ENCODE results near the gene WDFY2. TPM values are rescaled to one million over a fixed set of nuclear protein-coding genes. Genes with fewer than 3 reads are reported as not detected.

Gene WDFY2
- total and polyA plus RNA-seq, 2 experiments from 2014 or later: 11.4 to 24.0 TPM

DNA sequence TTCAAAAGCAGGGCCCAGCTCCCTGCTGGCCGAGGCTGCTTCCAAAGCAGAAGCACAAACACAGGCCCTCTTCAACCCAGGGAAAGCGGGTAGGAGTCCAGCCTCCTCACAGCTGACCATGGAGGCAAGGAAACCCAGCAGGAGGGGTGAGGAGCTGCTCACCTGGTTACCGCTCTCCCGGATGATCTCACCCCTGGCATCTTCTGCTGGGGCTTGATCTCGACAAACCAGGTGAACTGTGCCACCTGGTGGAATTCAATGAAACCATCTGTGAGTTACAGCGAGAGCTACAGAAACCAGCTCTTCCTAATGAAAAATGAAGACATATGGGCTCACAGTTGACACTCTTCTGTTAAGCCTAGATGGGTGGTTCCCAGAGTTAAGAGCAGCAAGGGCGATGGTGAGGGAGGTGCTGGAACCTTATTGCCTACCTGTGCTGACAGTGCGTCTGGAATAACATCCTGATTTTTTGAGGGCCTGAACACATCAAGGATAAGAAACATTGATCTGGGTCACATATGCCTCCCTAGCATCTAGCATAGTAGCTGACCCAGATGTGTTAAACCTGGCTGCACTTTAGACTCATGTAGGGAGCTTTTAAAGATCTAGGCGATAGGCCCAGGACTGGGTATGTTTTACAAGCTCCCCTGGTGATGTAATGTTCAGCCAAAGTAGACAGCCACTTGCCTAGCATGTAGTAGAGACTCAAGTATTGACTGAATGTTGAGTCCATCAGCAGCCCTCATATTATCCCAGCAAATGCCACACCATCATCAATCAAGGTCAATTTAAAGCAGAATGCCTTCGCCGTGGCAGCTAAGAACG is 213.6 kb downstream of the WDFY2 start:
- H3K36me3 Mint-ChIP-seq (ENCODE audit: low read depth): no peaks in the 10 kb centered on the region; the same call in 1 of the 3 replicates

DNA sequence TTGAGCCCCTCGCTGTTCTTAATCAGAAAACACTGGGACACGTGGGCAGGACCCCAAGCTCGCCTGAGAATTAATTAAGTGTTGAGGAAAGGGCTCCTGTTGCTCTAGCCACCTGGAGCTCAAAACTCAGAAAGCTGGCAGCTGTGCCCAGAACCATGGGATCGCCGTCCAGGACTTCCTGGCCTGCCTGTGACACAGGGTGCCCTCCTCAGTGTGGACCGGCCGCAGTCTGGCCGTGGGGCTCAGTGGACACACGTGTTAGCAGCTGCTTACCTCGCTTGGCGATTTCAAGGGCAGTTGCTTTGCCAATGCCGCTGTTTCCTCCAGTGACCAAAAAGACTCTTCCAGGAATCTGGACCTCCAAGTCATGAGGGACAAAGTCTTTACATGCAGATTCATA is 215.0 kb downstream of the WDFY2 start:
- no peak overlapping the region for H2AFZ ChIP-seq
- H3K4me3 ChIP-seq: no peak overlapping the region
- no peak overlapping the region for H3K27ac ChIP-seq (ENCODE audit: low read depth)
- H3K27me3 ChIP-seq (ENCODE audit: insufficient read depth): no peaks in the 10 kb centered on the region
- no peak overlapping the region for H3K27ac Mint-ChIP-seq
- H3K79me2 ChIP-seq (replicated peaks; ENCODE audit: insufficient read depth): 0 out of 2 replicates have a peak, but pooled peaks cover under 1% of the 10 kb centered on the region
- TF ChIP-seq STAT1 (IDR thresholded peaks at IDR 0.05; ENCODE audit: unreplicated experiment) (no peak), NANOG (IDR thresholded peaks at IDR 0.05; ENCODE audit: borderline replicate concordance) (no peak), EZH2 (IDR thresholded peaks at IDR 0.05; ENCODE audit: low read depth, unreplicated experiment) (no peak), CREB1 (CRISPR knock-in tag; IDR thresholded peaks at IDR 0.05; ENCODE audit: low read depth) (no peak)
- peaks cover 40% of the 10 kb centered on the region for H3K4me1 ChIP-seq (ENCODE audit: insufficient read depth)
- no peaks in the 10 kb centered on the region; the same call in 1 of the 2 replicates for H3F3A ChIP-seq (replicated peaks; ENCODE audit: low read depth)
- H3K4me2 ChIP-seq: no peak overlapping the region
- H3K4me3 Mint-ChIP-seq: no peak overlapping the region
- no peak for DNase-seq (ENCODE audit: low spot score)
- H4K20me1 ChIP-seq (replicated peaks; ENCODE audit: insufficient read depth): no peaks in the 10 kb centered on the region
- H3K9me2 ChIP-seq (ENCODE audit: insufficient read depth): no peaks in the 10 kb centered on the region
- no peaks in the 10 kb centered on the region for H3K36me3 ChIP-seq (ENCODE audit: insufficient read depth)
- no peaks in the 10 kb centered on the region for H3K9me3 Mint-ChIP-seq
- no peaks in the 10 kb centered on the region; the same call in 2 of the 3 replicates for H3K36me3 Mint-ChIP-seq (ENCODE audit: low read depth)
- peaks cover 60% of the 10 kb centered on the region for H3K4me1 Mint-ChIP-seq
- H3K27me3 Mint-ChIP-seq (ENCODE audit: insufficient read depth, low read depth, poor library complexity): peaks cover 9% of the 10 kb centered on the region
- no peak for ATAC-seq

More for the DNA sequence above, 213.6 kb downstream of the WDFY2 start:
- Mint-ChIP-seq H3K27ac (no peak overlapping the region), H3K4me1 (peaks cover 55% of the 10 kb centered on the region), H3K4me3 (no peak overlapping the region), H3K27me3 (ENCODE audit: insufficient read depth, low read depth, poor library complexity) (peaks cover 8% of the 10 kb centered on the region), H3K9me3 (no peaks in the 10 kb centered on the region)
- Histone ChIP-seq H2AFZ (no peak overlapping the region), H3K4me3 (no peak overlapping the region), H4K20me1 (replicated peaks; ENCODE audit: insufficient read depth) (no peaks in the 10 kb centered on the region), H3K36me3 (ENCODE audit: insufficient read depth) (no peaks in the 10 kb centered on the region), H3F3A (replicated peaks; ENCODE audit: low read depth) (no peaks in the 10 kb centered on the region), H3K9me2 (ENCODE audit: insufficient read depth) (no peaks in the 10 kb centered on the region), H3K27ac (ENCODE audit: low read depth) (no peak overlapping the region), H3K4me2 (0 out of 2 replicates have a peak overlapping the region, but pooled peaks have one; percentile 40), H3K27me3 (ENCODE audit: insufficient read depth) (no peaks in the 10 kb centered on the region), H3K79me2 (replicated peaks; ENCODE audit: insufficient read depth) (no peaks in the 10 kb centered on the region), H3K4me1 (ENCODE audit: insufficient read depth) (peaks cover 33% of the 10 kb centered on the region)
- ATAC-seq: peak; percentile 82
- peak; percentile 87 for DNase-seq (ENCODE audit: low spot score)
- TF ChIP-seq, protein P1, sequence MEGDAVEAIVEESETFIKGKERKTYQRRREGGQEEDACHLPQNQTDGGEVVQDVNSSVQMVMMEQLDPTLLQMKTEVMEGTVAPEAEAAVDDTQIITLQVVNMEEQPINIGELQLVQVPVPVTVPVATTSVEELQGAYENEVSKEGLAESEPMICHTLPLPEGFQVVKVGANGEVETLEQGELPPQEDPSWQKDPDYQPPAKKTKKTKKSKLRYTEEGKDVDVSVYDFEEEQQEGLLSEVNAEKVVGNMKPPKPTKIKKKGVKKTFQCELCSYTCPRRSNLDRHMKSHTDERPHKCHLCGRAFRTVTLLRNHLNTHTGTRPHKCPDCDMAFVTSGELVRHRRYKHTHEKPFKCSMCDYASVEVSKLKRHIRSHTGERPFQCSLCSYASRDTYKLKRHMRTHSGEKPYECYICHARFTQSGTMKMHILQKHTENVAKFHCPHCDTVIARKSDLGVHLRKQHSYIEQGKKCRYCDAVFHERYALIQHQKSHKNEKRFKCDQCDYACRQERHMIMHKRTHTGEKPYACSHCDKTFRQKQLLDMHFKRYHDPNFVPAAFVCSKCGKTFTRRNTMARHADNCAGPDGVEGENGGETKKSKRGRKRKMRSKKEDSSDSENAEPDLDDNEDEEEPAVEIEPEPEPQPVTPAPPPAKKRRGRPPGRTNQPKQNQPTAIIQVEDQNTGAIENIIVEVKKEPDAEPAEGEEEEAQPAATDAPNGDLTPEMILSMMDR (conservative IDR thresholded peaks at IDR 0.05; ENCODE audit: low read depth in 2 of 2): peak; percentile 65 to 86
- no peak for TF ChIP-seq ZNF331 (CRISPR knock-in tag; IDR thresholded peaks at IDR 0.05; ENCODE audit: low read depth)

DNA sequence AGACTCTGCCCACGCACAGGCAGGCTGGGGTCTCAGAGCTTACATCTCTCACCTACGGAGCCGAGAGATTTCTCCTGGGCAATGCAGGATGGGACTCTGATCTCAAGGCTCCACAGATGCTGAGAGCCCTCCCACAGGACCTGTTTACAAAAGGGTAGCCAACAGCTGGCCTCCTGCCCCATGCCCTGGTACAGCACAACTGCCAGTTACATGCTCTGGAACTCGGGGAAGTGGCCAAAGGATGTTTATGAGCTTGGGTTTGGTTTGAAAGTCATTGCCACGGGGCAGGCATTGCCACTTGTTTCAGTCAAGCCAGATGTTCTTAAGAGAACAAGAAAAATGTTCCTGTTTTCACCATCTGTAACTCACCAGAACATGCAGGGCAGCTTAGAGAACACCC is 216.2 kb downstream of the WDFY2 start:
- Mint-ChIP-seq H3K9me3 (no peaks in the 10 kb centered on the region), H3K4me1 (peaks cover 70% of the 10 kb centered on the region), H3K36me3 (ENCODE audit: low read depth) (no peaks in the 10 kb centered on the region; the same call in 2 of the 3 replicates), H3K27ac (no peak overlapping the region), H3K4me3 (no peak overlapping the region), H3K27me3 (ENCODE audit: insufficient read depth, low read depth, poor library complexity) (peaks cover 12% of the 10 kb centered on the region)
- Histone ChIP-seq H3K36me3 (ENCODE audit: insufficient read depth) (no peaks in the 10 kb centered on the region), H3K9me2 (ENCODE audit: insufficient read depth) (no peaks in the 10 kb centered on the region), H3K27me3 (ENCODE audit: insufficient read depth) (no peaks in the 10 kb centered on the region), H3K4me3 (no peak overlapping the region), H2AFZ (no peak overlapping the region), H3F3A (replicated peaks; ENCODE audit: low read depth) (peaks cover 9% of the 10 kb centered on the region; the same call in 1 of the 2 replicates), H3K79me2 (replicated peaks; ENCODE audit: insufficient read depth) (0 out of 2 replicates have a peak, but pooled peaks cover 4% of the 10 kb centered on the region), H3K4me1 (ENCODE audit: insufficient read depth) (peaks cover 52% of the 10 kb centered on the region), H4K20me1 (replicated peaks; ENCODE audit: insufficient read depth) (no peaks in the 10 kb centered on the region), H3K27ac (ENCODE audit: low read depth) (no peak overlapping the region), H3K4me2 (no peak overlapping the region)
- no peak for DNase-seq (ENCODE audit: low spot score)
- ATAC-seq: no peak
- TF ChIP-seq, protein P2, sequence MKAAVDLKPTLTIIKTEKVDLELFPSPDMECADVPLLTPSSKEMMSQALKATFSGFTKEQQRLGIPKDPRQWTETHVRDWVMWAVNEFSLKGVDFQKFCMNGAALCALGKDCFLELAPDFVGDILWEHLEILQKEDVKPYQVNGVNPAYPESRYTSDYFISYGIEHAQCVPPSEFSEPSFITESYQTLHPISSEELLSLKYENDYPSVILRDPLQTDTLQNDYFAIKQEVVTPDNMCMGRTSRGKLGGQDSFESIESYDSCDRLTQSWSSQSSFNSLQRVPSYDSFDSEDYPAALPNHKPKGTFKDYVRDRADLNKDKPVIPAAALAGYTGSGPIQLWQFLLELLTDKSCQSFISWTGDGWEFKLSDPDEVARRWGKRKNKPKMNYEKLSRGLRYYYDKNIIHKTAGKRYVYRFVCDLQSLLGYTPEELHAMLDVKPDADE (IDR thresholded peaks at IDR 0.05): no peak
- TF ChIP-seq EZH2 (IDR thresholded peaks at IDR 0.05; ENCODE audit: low read depth, unreplicated experiment): no peak
- TF ChIP-seq, protein P1 (conservative IDR thresholded peaks at IDR 0.05; ENCODE audit: low read depth in 2 of 2): no peak
